ENCODE results near the gene ARID3C. TPM values are rescaled to one million over a fixed set of nuclear protein-coding genes. Genes with fewer than 3 reads are reported as not detected.
A peak's percentile ranks its signal among the peaks of the same experiment; 100 is the strongest.

Gene ARID3C
- total and polyA plus RNA-seq, 2 of the 8 experiments (the other 6 are each of a cell fraction or from before 2014, with no cell fraction given), result 0.08 TPM; not detected in 1

GRCh38 chr9:34651876-34652601 lies 23.2 kb upstream of the ARID3C start, which contains the start of gene IL11RA:
TSS of gene IL11RA (plus strand) at chr9:34652185. CDS start at chr9:34655218, 3,033 bp downstream.
- peak within 1 kb of the TSS; percentile 48 to 65 (median 57) for H3K4me3 ChIP-seq (ENCODE audit: extremely low read depth in 1 of 4, insufficient read depth in 2 of 4, low read depth in 3 of 4, low read length in 4 of 4)
- peak; percentile 13 for FAIRE-seq
- TF ChIP-seq GTF2F1 (IDR thresholded peaks at IDR 0.05; ENCODE audit: borderline replicate concordance, low read depth, low read length), result no peak
- TF ChIP-seq PHF8 (conservative IDR thresholded peaks at IDR 0.05; ENCODE audit: low read depth, low read length), result no peak
- no peak for TF ChIP-seq HDAC2 (IDR thresholded peaks at IDR 0.05; ENCODE audit: borderline replicate concordance in 1 of 2, low read depth in 2 of 2, low read length in 2 of 2)
- no peak for TF ChIP-seq RBBP5 (IDR thresholded peaks at IDR 0.05; ENCODE audit: borderline replicate concordance, low read depth, low read length)
- no peak for TF ChIP-seq TEAD4 (IDR thresholded peaks at IDR 0.05; ENCODE audit: low read depth, low read length)
- TF ChIP-seq BACH1 (IDR thresholded peaks at IDR 0.05; ENCODE audit: low read length), result no peak
- no peak for TF ChIP-seq BRCA1 (IDR thresholded peaks at IDR 0.05; ENCODE audit: low read depth, low read length)
- TF ChIP-seq ZNF274 (IDR thresholded peaks at IDR 0.05; ENCODE audit: borderline replicate concordance, extremely low read depth, low read length), result no peak
- TF ChIP-seq JUN (IDR thresholded peaks at IDR 0.05; ENCODE audit: low read depth, low read length), result no peak
- TF ChIP-seq KDM1A (IDR thresholded peaks at IDR 0.05; ENCODE audit: borderline replicate concordance, low read length), result 0 out of 2 replicates have a peak, but pooled peaks have one; percentile 15
- TF ChIP-seq TAF1 (IDR thresholded peaks at IDR 0.05; ENCODE audit: low read depth, low read length), result peak; percentile 68

More at GRCh38 chr9:34651876-34652601, 23.2 kb upstream of the ARID3C start, which contains the start of gene IL11RA:
- Histone ChIP-seq H4K8ac (ENCODE audit: extremely low read depth, insufficient read depth, low read length) (no peak within 1 kb of the TSS), H3K14ac (ENCODE audit: insufficient read length) (no peak within 1 kb of the TSS), H4K20me1 (replicated peaks in 1 of 2; ENCODE audit: control insufficient read depth in 1 of 2, insufficient read depth in 2 of 2, low read length in 2 of 2) (peaks cover 1 to 10% of the 10 kb centered on the region in 2 experiments), H4K5ac (ENCODE audit: insufficient read length, low read depth, low read length) (peak within 1 kb of the TSS; percentile 50), H3K36me3 (ENCODE audit: control insufficient read depth in 2 of 4, insufficient read depth in 4 of 4, low read length in 3 of 4) (peaks cover 3 to 23% (median 8%) of the 10 kb centered on the region in 4 experiments; a peak in 7 of 8 replicates), H2BK20ac (ENCODE audit: low read length) (no peak within 1 kb of the TSS; the same call in 1 of the 2 replicates), H3K23me2 (ENCODE audit: low read depth, low read length) (peaks cover 10% of the 10 kb centered on the region), H3K79me1 (ENCODE audit: low read depth, low read length) (peaks cover 6% of the 10 kb centered on the region; the same call in 1 of the 2 replicates), H2BK5ac (ENCODE audit: low read depth, low read length) (no peak within 1 kb of the TSS; the same call in 1 of the 2 replicates), H3K4me1 (replicated peaks in 1 of 4; ENCODE audit: control insufficient read depth in 3 of 4, insufficient read depth in 4 of 4, low read length in 3 of 4) (peaks cover 6 to 30% (median 15%) of the 10 kb centered on the region in 4 experiments), H3K9ac (replicated peaks in 1 of 4; ENCODE audit: extremely low read depth in 1 of 4, low read depth in 3 of 4, low read length in 3 of 4) (peak within 1 kb of the TSS in 2 of 4 experiments; percentile 33 to 66; a peak in 4 of 7 replicates), H3K79me2 (ENCODE audit: control insufficient read depth in 1 of 2, insufficient read depth in 2 of 2, low read length in 2 of 2) (peaks cover 0 to 12% of the 10 kb centered on the region in 2 experiments; a peak in 1 of 4 replicates), H2AK5ac (ENCODE audit: low read depth, low read length) (0 out of 2 replicates have a peak within 1 kb of the TSS, but pooled peaks have one; percentile 75), H3K4me2 (ENCODE audit: insufficient read depth in 1 of 2, low read depth in 2 of 2, low read length in 2 of 2) (peak within 1 kb of the TSS; percentile 65 to 77), H3K9me3 (ENCODE audit: insufficient read depth in 2 of 2, low read depth in 1 of 2, low read length in 1 of 2) (no peaks in the 10 kb centered on the region), H3K27me3 (replicated peaks in 1 of 4; ENCODE audit: control insufficient read depth in 3 of 4, extremely low read depth in 1 of 4, insufficient read depth in 3 of 4, low read length in 3 of 4) (no peaks in the 10 kb centered on the region; a peak in 1 of 7 replicates), H3K4ac (replicated peaks; ENCODE audit: insufficient read length, low read depth, low read length) (no peak within 1 kb of the TSS), H2BK120ac (replicated peaks; ENCODE audit: low read depth, low read length) (no peak within 1 kb of the TSS), H2AFZ (ENCODE audit: low read length) (peak within 1 kb of the TSS; percentile 65; the same call in 1 of the 2 replicates), H2BK15ac (ENCODE audit: low read length) (peak within 1 kb of the TSS; percentile 92; the same call in 1 of the 2 replicates), H2BK12ac (ENCODE audit: low read depth, low read length) (peak within 1 kb of the TSS; percentile 77; the same call in 1 of the 2 replicates), H3K56ac (replicated peaks; ENCODE audit: insufficient read length, low read depth, low read length) (no peak within 1 kb of the TSS), H3K27ac (ENCODE audit: low read depth, low read length) (no peak within 1 kb of the TSS; the same call in 1 of the 2 replicates), H3K18ac (ENCODE audit: extremely low read depth, low read length) (peak within 1 kb of the TSS; percentile 85), H3K23ac (ENCODE audit: insufficient read length) (no peak within 1 kb of the TSS), H4K91ac (replicated peaks; ENCODE audit: insufficient read length, low read length) (no peak within 1 kb of the TSS)
- ChIA-PET POLR2A (ENCODE audit: partially characterized antibody) (interaction anchor here (1.4 to 12.8 kb wide), 4 partner anchors 10 to 59 kb away, joined by 3 to 127 read pairs (median 48); partner anchors contain the start of genes ARID3C, CCL27 and SIGMAR1), CTCF (ENCODE audit: partially characterized antibody) (interaction anchor here (1.0 to 15.2 kb wide), 5 partner anchors 9 to 50 kb away, joined by 3 to 277 read pairs (median 4); partner anchors contain the start of genes GALT and SIGMAR1)
- DNase-seq (ENCODE audit: low read depth in 1 of 2, low spot score in 2 of 2), result peak; percentile 81 to 94
- 14% methylated on average over 14 of the region's 24 CpGs; no CpG with 5 or more reads in 1 of the 2 experiments for WGBS, 2 experiments (ENCODE audit: extremely low coverage in 1 of 2, insufficient coverage in 1 of 2, insufficient read length in 1 of 2, insufficient replicate concordance in 2 of 2, low coverage in 1 of 2, low lambda C conversion rate in 2 of 2, missing lambda C conversion rate in 1 of 2)
